Motor neuron (in vitro differentiated cells): Measurements from ENCODE around the gene DGKG. TPM values are rescaled to one million over a fixed set of nuclear protein-coding genes. Genes with fewer than 3 reads are reported as not detected.

Experiments used
- ATAC-seq, 8 experiments: fragments of 200-7000 bp; cut with Tn5 transposase; replicated peaks in 6 of 8; 2 replicates each; pipeline ENCODE4 v1.8.0; 2021; ENCODE audit warnings: mild to moderate bottlenecking in 8 of 8, moderate library complexity in 8 of 8
- H3K27ac ChIP-seq, 2 donors: fragments of 250-450 bp; sonication (Bioruptor Pico); 2 replicates each; pipeline ENCODE4 v1.9.0; 2021; ENCODE audit warnings: antibody characterized with exemption in 2 of 2, mild to moderate bottlenecking in 2 of 2, moderate library complexity in 1 of 2
- H3K4me1 ChIP-seq, 2 donors: fragments of 250-450 bp; sonication (Bioruptor Pico); replicated peaks in 1 of 2; 2 replicates each; pipeline ENCODE4 v1.6.1; 2021; ENCODE audit warnings: antibody characterized with exemption in 2 of 2, mild to moderate bottlenecking in 2 of 2, moderate library complexity in 1 of 2
- H3K4me3 ChIP-seq, 5 donors: fragments of 250-450 bp; sonication (Bioruptor Pico); 2 replicates each; pipeline ENCODE4 v1.9.0; 2021; ENCODE audit warnings: antibody characterized with exemption in 5 of 5, mild to moderate bottlenecking in 5 of 5, moderate library complexity in 4 of 5
- WGBS, 10 experiments: fragments of 450-650 bp; shearing (Covaris generic); methylation state at CpG; one replicate each; pipeline ENCODE4 v1.0.0; 2022; 5-methylcytosine and 5-hydroxymethylcytosine counted together
- in situ Hi-C, 9 experiments: fragments of 400-800 bp; cut with MboI; loops; one replicate each; pipeline ENCODE4 v1.15.0; 2021; ENCODE audit warnings: low sequenced_read_pairs in 9 of 9, low pct_unique_long_range_greater_than_20kb in 2 of 9; ENCODE audit not compliant: unreplicated experiment in 9 of 9
- total RNA-seq, 8 experiments: library from RNA; unstranded; fragments of 300-600 nt; gene quantifications; 2 replicates each; pipeline versions ENCODE4 v1.2.3 to v1.2.4, GENCODE V29; 2022

Gene DGKG
- total RNA-seq, 8 experiments from 2014 or later, result 0.05 to 3.1 (median 0.66) TPM; not detected in 1

GRCh38 chr3:186176373-186176990 lies 185.6 kb downstream of the DGKG start:
- Histone ChIP-seq H3K4me3 (no peak overlapping the region), H3K4me1 (peaks cover 0 to 5% of the 10 kb centered on the region in 2 donors), H3K27ac (no peak overlapping the region)
- 0 to 83% (median 52%) methylated on average over 1 to 4 of the region's 6 CpGs; no CpG with 5 or more reads in 2 of the 10 experiments for WGBS, 10 experiments
- ATAC-seq, result no peak
- in situ Hi-C loops, result no loop called here

- in situ Hi-C loops, result no loop called here
- H3K4me1 ChIP-seq, result no peaks in the 10 kb centered on the region
- H3K4me3 ChIP-seq, result no peak overlapping the region
- H3K27ac ChIP-seq, result no peak overlapping the region
- 20 to 83% (median 78%) methylated on average over 1 to 8 of the region's 9 CpGs; no CpG with 5 or more reads in 3 of the 10 experiments for WGBS, 10 experiments
- peak in 1 of 8 experiments; percentile 39 for ATAC-seq
These were observed 188.7 kb downstream of the DGKG start for GRCh38 chr3:186173224-186173815.

GRCh38 chr3:186172353-186172752 lies 189.7 kb downstream of the DGKG start:
- Histone ChIP-seq H3K4me1 (no peaks in the 10 kb centered on the region), H3K4me3 (no peak overlapping the region), H3K27ac (no peak overlapping the region)
- ATAC-seq, result no peak
- in situ Hi-C loops, result no loop called here
- WGBS, 10 experiments, result 0 to 60% (median 13%) methylated on average over 1 to 2 of the region's 2 CpGs; no CpG with 5 or more reads in 3 of the 10 experiments

DNA sequence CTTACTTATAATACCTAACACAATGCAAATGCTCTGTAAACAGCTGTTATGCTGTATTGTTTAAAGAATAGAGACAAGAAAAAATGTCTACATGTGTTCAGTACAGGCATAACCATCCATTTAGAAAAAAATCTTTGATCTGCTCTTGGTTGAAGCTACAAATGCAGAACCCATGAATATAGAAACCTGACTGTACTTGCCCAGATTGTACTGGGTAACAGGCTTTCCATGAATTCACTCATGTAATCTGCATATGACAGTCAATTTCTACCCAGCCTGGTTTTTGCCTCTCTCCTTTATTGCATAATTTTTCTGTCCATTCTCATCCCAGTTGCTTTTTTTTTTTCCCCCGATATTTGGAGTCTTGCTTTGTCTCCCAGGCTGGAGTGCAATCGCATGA lies 190.5 kb downstream of the DGKG start:
- H3K4me3 ChIP-seq, result no peak overlapping the region
- ATAC-seq, result peak in 3 of 8 experiments; percentile 57 to 82 (median 78)
- H3K4me1 ChIP-seq, result no peaks in the 10 kb centered on the region
- WGBS, 10 experiments, result 40 to 100% (median 85%) methylated on average over 1 to 2 of the region's 2 CpGs; no CpG with 5 or more reads in 5 of the 10 experiments
- in situ Hi-C loops, result no loop called here
- H3K27ac ChIP-seq, result no peak overlapping the region

DNA sequence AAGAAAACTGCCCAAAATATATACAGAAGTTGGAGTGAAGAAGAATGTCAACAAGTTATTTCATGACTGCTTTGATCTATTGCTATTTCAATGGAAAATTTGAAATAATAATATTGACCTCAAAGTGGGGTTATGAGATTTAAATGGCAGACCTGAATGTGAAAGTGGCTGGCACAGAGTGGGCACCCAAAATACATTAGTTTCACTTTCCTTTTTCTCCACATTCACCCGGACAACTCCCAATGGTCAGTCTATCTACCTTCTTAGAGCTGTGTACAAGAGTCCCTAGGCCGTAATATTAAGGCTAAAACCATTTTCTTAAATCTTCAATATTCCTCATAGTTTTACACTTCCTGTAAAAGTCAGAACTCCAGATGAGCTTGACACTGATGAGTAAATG lies 191.5 kb downstream of the DGKG start:
- ATAC-seq, result no peak
- no peaks in the 10 kb centered on the region for H3K4me1 ChIP-seq
- H3K27ac ChIP-seq, result no peak overlapping the region
- in situ Hi-C loops, result no loop called here
- H3K4me3 ChIP-seq, result no peak overlapping the region
- 0 to 84% (median 68%) methylated on average over 1 to 2 of the region's 2 CpGs; no CpG with 5 or more reads in 2 of the 10 experiments for WGBS, 10 experiments

DNA sequence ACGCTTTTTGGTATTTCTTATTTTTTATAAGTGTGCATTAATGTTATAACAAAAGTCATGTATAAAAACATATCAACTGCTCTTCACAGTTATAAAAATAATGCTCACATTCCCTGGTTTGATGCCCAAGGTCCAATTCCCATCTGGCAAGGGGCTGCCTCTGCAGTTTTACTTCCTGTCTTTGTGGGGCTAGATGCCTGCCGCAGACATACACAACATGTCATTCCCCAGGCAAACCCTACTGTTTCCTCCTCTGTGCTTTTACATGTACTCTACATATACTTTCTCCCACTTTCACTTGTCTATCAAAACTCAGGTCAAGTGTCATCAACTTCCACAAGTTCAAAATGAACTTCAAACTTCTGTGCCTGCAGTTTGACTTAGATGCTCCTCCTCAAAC lies 192.7 kb downstream of the DGKG start:
- 44 to 100% (median 83%) methylated on average over 1 to 2 of the region's 2 CpGs; no CpG with 5 or more reads in 2 of the 10 experiments for WGBS, 10 experiments
- in situ Hi-C loops, result no loop called here
- Histone ChIP-seq H3K27ac (no peak overlapping the region), H3K4me3 (no peak overlapping the region), H3K4me1 (no peaks in the 10 kb centered on the region)
- ATAC-seq, result no peak

DNA sequence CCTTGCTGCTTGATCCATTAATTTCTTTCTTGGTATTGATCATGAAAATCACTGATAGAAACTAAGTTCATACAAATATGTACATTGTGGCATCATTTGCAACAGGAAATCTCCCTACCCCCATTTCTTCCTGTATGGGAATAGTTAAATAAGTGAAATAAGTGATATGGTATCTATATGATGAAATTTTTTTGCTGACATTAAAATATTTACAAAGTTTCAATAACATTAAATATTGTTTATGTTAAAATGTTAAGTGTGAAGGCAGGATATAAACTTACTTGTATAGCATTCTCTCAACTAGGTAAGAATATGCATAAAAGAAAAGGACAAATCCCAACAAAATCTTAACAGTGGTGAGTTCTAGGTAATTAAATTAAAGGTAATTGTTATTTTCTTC lies 193.1 kb downstream of the DGKG start:
- no peak overlapping the region for H3K4me3 ChIP-seq

GRCh38 chr3:186167646-186168395 lies 194.2 kb downstream of the DGKG start:
- in situ Hi-C loops, result no loop called here
- Histone ChIP-seq H3K27ac (no peak overlapping the region), H3K4me1 (no peaks in the 10 kb centered on the region), H3K4me3 (no peak overlapping the region)
- no peak for ATAC-seq
- WGBS, 10 experiments, result 38 to 70% (median 50%) methylated on average over 1 of the region's 1 CpG; no CpG with 5 or more reads in 5 of the 10 experiments

More for the DNA sequence above, 193.1 kb downstream of the DGKG start:
- in situ Hi-C loops, result no loop called here
- ATAC-seq, result no peak
- Histone ChIP-seq H3K27ac (no peak overlapping the region), H3K4me1 (no peaks in the 10 kb centered on the region)

GRCh38 chr3:186166491-186167288 lies 195.3 kb downstream of the DGKG start:
- Histone ChIP-seq H3K4me3 (no peak overlapping the region), H3K4me1 (no peaks in the 10 kb centered on the region), H3K27ac (no peak overlapping the region)
- ATAC-seq, result no peak
- 0 to 82% (median 43%) methylated on average over 1 to 3 of the region's 3 CpGs; no CpG with 5 or more reads in 1 of the 10 experiments for WGBS, 10 experiments
- in situ Hi-C loops, result no loop called here

- peak in 2 of 8 experiments; percentile 55 to 71 for ATAC-seq
- Histone ChIP-seq H3K27ac (no peak overlapping the region), H3K4me3 (no peak overlapping the region), H3K4me1 (no peaks in the 10 kb centered on the region)
- in situ Hi-C loops, result no loop called here
- WGBS, 10 experiments, result 0 to 74% (median 30%) methylated on average over 1 to 3 of the region's 3 CpGs; no CpG with 5 or more reads in 2 of the 10 experiments
These were observed 196.0 kb downstream of the DGKG start for GRCh38 chr3:186166036-186166435.

DNA sequence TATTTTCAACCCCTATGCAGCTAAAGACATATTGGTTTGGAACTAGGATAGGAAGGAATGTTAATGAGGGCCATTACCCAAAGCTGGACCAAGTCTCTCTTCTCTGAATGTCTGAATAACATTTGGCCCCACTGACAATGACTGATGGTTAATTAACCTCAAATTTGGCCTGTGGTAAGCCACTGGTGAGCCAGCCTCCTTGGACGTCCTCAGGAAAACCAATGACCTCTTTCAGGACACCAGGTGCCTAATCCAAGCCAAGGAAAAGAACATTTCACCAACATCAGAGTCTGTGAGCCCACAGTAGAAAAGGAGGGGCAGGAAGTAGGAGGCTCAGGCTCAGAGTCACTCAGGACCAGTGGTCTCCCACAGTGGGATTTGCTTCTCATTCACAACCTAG lies 196.7 kb downstream of the DGKG start:
- H3K27ac ChIP-seq, result no peak overlapping the region
- 0 to 50% (median 9%) methylated on average over 1 of the region's 1 CpG; no CpG with 5 or more reads in 5 of the 10 experiments for WGBS, 10 experiments

GRCh38 chr3:186164696-186165095 lies 197.3 kb downstream of the DGKG start:
- no peak overlapping the region for H3K27ac ChIP-seq
- WGBS, 10 experiments, result 17 to 100% (median 69%) methylated on average over 1 to 7 of the region's 7 CpGs; no CpG with 5 or more reads in 2 of the 10 experiments
- no peak for ATAC-seq
- no peaks in the 10 kb centered on the region for H3K4me1 ChIP-seq
- H3K4me3 ChIP-seq, result no peak overlapping the region
- in situ Hi-C loops, result no loop called here

More for the DNA sequence above, 196.7 kb downstream of the DGKG start:
- Histone ChIP-seq H3K4me1 (no peaks in the 10 kb centered on the region), H3K4me3 (no peak overlapping the region)
- no peak for ATAC-seq
- in situ Hi-C loops, result no loop called here
